Measurements from ENCODE around the gene KRTAP10-11.
"Not testable (repeated sequence)": the region's sequence is repeated elsewhere in the genome, so short reads cannot be mapped to it uniquely, and the experiment has no call there.

KRTAP10-11 gene

DNA sequence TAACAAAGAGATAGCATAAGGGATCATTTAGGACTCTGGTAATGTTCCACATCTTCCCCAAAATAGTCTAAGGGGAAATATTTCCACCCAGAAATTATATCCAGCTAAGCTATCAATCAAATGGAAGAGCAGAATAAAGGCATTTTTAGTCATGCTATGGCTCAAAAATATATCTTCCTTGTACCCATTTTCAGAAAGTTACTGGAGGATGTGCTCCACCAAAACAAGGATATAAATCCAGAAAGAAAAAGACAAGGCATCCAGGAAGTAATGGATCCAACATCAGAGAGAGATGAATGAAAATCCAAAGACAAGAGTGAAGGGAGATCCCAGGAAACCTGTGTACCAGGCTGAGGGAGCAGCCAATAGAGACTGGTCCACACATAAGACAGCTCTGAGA lies 37.0 kb upstream of the KRTAP10-11 start:
- H3K9me3 ChIP-seq (ENCODE audit: control insufficient read depth, low read length): no peaks in the 10 kb centered on the region
- no peak overlapping the region for H3K4me3 ChIP-seq (ENCODE audit: low read length)
- no peaks in the 10 kb centered on the region for H3K4me1 ChIP-seq (ENCODE audit: control insufficient read depth, insufficient read depth, low read length)
- no peaks in the 10 kb centered on the region for H3K36me3 ChIP-seq (ENCODE audit: control insufficient read depth, insufficient read depth, low read length)
- H3K9ac ChIP-seq (ENCODE audit: low read length): no peak overlapping the region
- H3K27me3 ChIP-seq (ENCODE audit: control insufficient read depth, insufficient read depth, low read length): no peaks in the 10 kb centered on the region

DNA sequence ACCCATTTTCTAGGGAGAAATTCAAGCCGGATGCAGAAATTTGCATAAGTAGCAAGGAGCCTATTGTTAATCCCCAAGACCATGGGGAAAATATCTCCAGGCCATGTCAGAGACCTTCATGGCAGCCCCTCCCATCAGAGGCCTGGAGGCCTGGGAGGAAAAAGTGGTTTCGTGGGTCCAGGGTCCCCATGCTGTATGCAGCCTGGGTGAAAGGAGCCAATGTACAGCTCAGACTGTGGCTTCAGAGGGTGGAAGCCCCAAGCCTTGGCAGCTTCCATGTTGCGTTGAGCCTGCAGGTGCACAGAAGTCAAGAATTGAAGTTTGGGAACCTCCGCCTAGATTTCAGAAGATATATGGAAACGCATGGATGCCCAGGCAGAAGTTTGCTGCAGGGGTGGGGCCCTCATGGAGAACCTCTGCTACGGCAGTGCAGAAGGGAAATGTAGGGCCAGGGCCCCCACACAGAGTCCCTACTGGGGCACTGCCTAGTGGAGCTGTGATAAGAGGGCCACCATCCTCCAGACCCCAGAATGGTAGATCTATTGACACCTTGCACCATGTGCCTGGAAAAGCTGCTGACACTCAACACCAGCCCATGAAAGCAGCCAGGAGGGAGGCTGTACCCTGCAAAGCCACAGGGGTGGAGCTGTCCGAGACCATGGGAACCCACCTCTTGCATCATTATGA lies 35.9 kb upstream of the KRTAP10-11 start:
- H3K9ac ChIP-seq (ENCODE audit: low read length); H3K9me3 ChIP-seq (ENCODE audit: control insufficient read depth, low read length); H3K4me1 ChIP-seq (ENCODE audit: control insufficient read depth, insufficient read depth, low read length); H3K36me3 ChIP-seq (ENCODE audit: control insufficient read depth, insufficient read depth, low read length); H3K4me3 ChIP-seq (ENCODE audit: low read length); H3K27me3 ChIP-seq (ENCODE audit: control insufficient read depth, insufficient read depth, low read length): not testable (repeated sequence)

DNA sequence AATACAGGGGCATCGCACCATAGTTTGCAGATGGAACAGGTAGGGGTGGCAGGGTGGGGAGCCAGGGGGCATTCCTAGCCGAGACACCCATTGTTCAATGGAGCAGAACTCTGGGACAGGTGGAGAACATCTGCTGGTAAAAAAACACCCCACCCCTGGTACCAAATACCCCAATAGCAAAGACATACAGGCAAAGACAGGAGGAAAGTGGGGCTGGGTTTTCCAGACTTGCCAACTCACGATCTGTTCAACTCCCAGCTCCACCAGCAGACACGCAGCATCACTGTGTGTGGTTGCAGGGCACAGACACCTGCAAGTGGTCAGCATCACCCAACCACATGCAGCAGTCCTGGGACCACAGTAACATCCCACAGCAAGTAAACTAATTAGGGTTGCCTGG lies 34.7 kb upstream of the KRTAP10-11 start:
- H3K9me3 ChIP-seq (ENCODE audit: control insufficient read depth, low read length): no peaks in the 10 kb centered on the region
- no peak overlapping the region for H3K9ac ChIP-seq (ENCODE audit: low read length)
- no peaks in the 10 kb centered on the region for H3K27me3 ChIP-seq (ENCODE audit: control insufficient read depth, insufficient read depth, low read length)

DNA sequence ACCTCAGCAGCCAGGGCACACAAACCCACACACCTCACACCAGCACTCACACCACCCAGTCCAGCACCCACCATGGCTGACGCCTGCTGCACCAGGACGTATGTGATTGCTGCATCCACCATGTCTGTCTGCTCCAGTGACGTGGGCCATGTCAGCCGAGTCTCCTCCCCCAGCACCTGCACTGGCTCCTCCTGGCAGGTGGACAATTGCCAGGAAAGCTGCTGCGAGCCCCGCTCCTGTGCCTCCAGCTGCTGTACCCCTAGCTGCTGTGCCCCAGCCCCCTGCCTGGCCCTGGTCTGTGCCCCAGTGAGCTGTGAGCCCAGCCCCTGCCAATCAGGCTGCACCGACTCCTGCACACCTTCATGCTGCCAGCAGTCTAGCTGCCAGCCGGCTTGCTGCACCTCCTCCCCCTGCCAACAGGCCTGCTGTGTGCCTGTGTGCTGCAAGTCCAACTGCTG lies 34.2 kb upstream of the KRTAP10-11 start, which contains the start of gene KRTAP10-8:
TSS of gene KRTAP10-8 (plus strand) at position 51 of the 458 bp plus-strand sequence. CDS start at position 73, 22 bp downstream.
- H3K9me3 ChIP-seq (ENCODE audit: control insufficient read depth, low read length): no peaks in the 10 kb centered on the region

More for the DNA sequence above, 34.7 kb upstream of the KRTAP10-11 start:
- Histone ChIP-seq H3K4me3 (ENCODE audit: low read length) (no peak overlapping the region), H3K4me1 (ENCODE audit: control insufficient read depth, insufficient read depth, low read length) (no peaks in the 10 kb centered on the region), H3K36me3 (ENCODE audit: control insufficient read depth, insufficient read depth, low read length) (no peaks in the 10 kb centered on the region)

GRCh38 chr21:44612669-44613229 lies 33.5 kb upstream of the KRTAP10-11 start:
- H3K36me3 ChIP-seq (ENCODE audit: control insufficient read depth, insufficient read depth, low read length): no peaks in the 10 kb centered on the region
- H3K9ac ChIP-seq (ENCODE audit: low read length): no peak overlapping the region
- no peaks in the 10 kb centered on the region for H3K27me3 ChIP-seq (ENCODE audit: control insufficient read depth, insufficient read depth, low read length)
- H3K4me3 ChIP-seq (ENCODE audit: low read length): no peak overlapping the region
- H3K4me1 ChIP-seq (ENCODE audit: control insufficient read depth, insufficient read depth, low read length): no peaks in the 10 kb centered on the region
- no peaks in the 10 kb centered on the region for H3K9me3 ChIP-seq (ENCODE audit: control insufficient read depth, low read length)

More for the DNA sequence above, 34.2 kb upstream of the KRTAP10-11 start, which contains the start of gene KRTAP10-8:
- Histone ChIP-seq H3K4me1 (ENCODE audit: control insufficient read depth, insufficient read depth, low read length) (no peaks in the 10 kb centered on the region), H3K4me3 (ENCODE audit: low read length) (no peak within 1 kb of the TSS), H3K9ac (ENCODE audit: low read length) (no peak within 1 kb of the TSS), H3K36me3 (ENCODE audit: control insufficient read depth, insufficient read depth, low read length) (no peaks in the 10 kb centered on the region), H3K27me3 (ENCODE audit: control insufficient read depth, insufficient read depth, low read length) (no peaks in the 10 kb centered on the region)

DNA sequence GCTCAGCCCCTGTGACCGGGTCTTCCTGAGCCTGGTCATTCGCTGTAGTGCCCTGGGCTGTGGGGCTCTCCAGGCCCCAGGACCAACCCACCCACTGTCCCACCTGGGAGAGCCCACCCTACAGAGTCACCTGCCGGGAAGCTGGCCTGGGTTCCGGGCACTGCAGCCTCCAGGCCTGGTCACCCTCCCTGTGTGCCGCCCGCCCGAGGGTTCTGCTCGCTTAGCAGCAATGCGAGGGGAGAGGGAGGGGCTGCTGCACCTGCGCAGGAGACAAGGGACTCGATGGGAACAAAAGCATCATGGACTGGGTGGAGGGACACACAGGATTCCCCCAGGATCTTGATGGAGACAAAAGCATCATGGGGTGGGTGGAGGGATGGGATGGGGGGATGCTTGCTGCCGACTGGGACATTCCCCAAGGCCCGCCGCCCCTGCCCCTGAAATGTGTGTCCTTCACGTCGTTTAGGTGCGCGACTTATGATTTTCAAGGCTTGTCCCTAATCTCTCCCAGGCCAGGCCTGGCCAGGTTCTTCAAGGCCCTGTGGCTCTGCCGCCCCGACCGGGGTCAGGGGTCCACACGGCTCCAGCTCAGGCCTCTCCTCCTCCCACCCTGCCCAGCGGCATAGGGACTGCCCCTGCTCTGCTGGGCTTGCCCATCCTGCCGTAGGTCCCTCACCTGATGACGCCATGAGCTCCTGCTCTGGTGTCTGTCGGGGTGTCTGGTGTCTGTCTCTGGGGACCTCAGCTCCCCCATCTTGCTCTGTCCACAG lies 32.6 kb upstream of the KRTAP10-11 start:
- Histone ChIP-seq H3K27me3 (ENCODE audit: control insufficient read depth, insufficient read depth, low read length) (no peaks in the 10 kb centered on the region), H3K36me3 (ENCODE audit: control insufficient read depth, insufficient read depth, low read length) (no peaks in the 10 kb centered on the region), H3K4me1 (ENCODE audit: control insufficient read depth, insufficient read depth, low read length) (no peaks in the 10 kb centered on the region), H3K9me3 (ENCODE audit: control insufficient read depth, low read length) (no peaks in the 10 kb centered on the region), H3K9ac (ENCODE audit: low read length) (no peak overlapping the region), H3K4me3 (ENCODE audit: low read length) (no peak overlapping the region)

GRCh38 chr21:44614161-44614631 lies 32.0 kb upstream of the KRTAP10-11 start:
- Histone ChIP-seq H3K9ac (ENCODE audit: low read length) (no peak overlapping the region), H3K9me3 (ENCODE audit: control insufficient read depth, low read length) (no peaks in the 10 kb centered on the region), H3K27me3 (ENCODE audit: control insufficient read depth, insufficient read depth, low read length) (no peaks in the 10 kb centered on the region), H3K4me3 (ENCODE audit: low read length) (no peak overlapping the region), H3K4me1 (ENCODE audit: control insufficient read depth, insufficient read depth, low read length) (no peaks in the 10 kb centered on the region), H3K36me3 (ENCODE audit: control insufficient read depth, insufficient read depth, low read length) (no peaks in the 10 kb centered on the region)

DNA sequence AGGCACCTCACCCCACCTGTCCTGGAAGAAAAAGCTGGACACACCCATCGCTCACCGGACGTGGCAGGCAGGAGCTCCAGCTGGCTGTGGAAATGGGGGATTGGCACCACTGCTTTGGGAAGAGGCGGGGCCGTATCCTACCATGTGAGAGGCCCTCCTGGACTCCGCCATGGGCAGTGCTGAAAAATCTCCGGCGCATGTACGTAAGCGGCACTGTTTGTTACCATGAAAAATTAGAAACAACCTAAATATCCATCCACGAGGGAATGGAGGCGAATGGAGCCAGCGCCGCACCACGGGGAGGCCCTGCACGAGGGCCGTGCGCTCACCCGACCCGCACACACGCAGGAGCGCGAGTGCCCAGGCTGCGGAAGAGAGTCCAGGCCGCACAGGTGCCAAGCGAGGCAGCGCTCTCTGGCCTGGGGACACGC lies 31.2 kb upstream of the KRTAP10-11 start:
- Histone ChIP-seq H3K36me3 (ENCODE audit: control insufficient read depth, insufficient read depth, low read length) (no peaks in the 10 kb centered on the region), H3K4me3 (ENCODE audit: low read length) (no peak overlapping the region), H3K9me3 (ENCODE audit: control insufficient read depth, low read length) (no peaks in the 10 kb centered on the region), H3K9ac (ENCODE audit: low read length) (no peak overlapping the region), H3K4me1 (ENCODE audit: control insufficient read depth, insufficient read depth, low read length) (no peaks in the 10 kb centered on the region), H3K27me3 (ENCODE audit: control insufficient read depth, insufficient read depth, low read length) (no peaks in the 10 kb centered on the region)

DNA sequence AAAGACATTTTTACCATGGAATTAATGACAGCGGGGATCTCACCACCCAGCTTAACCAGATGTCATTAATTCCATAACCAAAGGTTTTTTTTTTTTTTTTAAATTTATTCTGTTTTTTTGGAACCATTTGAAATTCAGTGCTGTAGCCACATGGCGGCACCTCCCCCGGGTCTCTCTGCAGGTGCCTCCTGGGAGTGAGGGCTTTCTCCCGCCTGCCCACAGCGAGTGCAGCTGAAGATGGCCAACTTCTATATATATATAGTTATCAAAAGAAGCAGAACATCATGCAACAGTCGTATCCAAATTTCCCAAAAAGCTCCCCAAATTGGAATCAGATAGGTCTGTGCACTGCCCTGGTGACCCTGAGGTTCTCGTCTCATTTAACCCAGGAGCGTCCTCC lies 30.7 kb upstream of the KRTAP10-11 start:
- H3K4me3 ChIP-seq (ENCODE audit: low read length): no peak overlapping the region
- H3K27me3 ChIP-seq (ENCODE audit: control insufficient read depth, insufficient read depth, low read length): no peaks in the 10 kb centered on the region
- no peak overlapping the region for H3K9ac ChIP-seq (ENCODE audit: low read length)
- H3K36me3 ChIP-seq (ENCODE audit: control insufficient read depth, insufficient read depth, low read length): no peaks in the 10 kb centered on the region
- no peaks in the 10 kb centered on the region for H3K9me3 ChIP-seq (ENCODE audit: control insufficient read depth, low read length)
- H3K4me1 ChIP-seq (ENCODE audit: control insufficient read depth, insufficient read depth, low read length): no peaks in the 10 kb centered on the region

DNA sequence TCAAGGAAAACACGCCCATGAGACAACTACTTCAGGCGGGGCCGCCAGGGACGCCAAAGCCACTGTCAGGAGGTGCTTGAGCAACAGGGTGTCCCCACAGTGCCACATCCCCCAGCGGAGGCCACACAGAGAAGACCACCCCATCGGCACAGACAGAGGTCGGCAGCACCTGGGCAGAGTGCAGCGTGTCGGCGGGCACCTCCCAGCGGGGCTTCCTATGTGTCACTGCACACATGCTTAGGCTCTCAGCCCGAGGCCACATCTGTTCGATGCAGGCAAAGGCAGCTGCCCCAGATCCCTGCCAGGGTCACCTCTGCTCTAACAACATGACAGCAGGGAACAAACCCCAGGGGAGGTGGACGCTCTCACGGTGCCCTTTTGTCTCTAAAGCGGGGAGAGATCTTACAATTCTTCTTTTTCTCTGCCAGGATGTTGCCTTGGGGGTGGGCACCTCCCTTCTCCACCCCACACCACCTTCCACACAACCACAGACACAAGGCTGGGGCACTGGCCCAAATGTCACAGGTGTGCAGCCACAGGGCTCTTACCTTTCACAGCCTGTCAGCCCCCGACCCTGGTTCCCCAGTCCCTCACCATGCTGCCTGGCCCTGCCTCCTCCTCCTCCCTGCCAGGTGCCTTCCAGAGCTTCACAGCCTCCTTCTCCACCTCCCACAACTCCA lies 30.2 kb upstream of the KRTAP10-11 start:
- H3K27me3 ChIP-seq (ENCODE audit: control insufficient read depth, insufficient read depth, low read length): no peaks in the 10 kb centered on the region
- no peak overlapping the region for H3K4me3 ChIP-seq (ENCODE audit: low read length)
- H3K9me3 ChIP-seq (ENCODE audit: control insufficient read depth, low read length): no peaks in the 10 kb centered on the region
- H3K36me3 ChIP-seq (ENCODE audit: control insufficient read depth, insufficient read depth, low read length): no peaks in the 10 kb centered on the region
- H3K9ac ChIP-seq (ENCODE audit: low read length): no peak overlapping the region
- no peaks in the 10 kb centered on the region for H3K4me1 ChIP-seq (ENCODE audit: control insufficient read depth, insufficient read depth, low read length)

GRCh38 chr21:44616591-44616926 lies 29.7 kb upstream of the KRTAP10-11 start:
- Histone ChIP-seq H3K36me3 (ENCODE audit: control insufficient read depth, insufficient read depth, low read length) (no peaks in the 10 kb centered on the region), H3K27me3 (ENCODE audit: control insufficient read depth, insufficient read depth, low read length) (no peaks in the 10 kb centered on the region), H3K4me1 (ENCODE audit: control insufficient read depth, insufficient read depth, low read length) (no peaks in the 10 kb centered on the region), H3K4me3 (ENCODE audit: low read length) (no peak overlapping the region), H3K9ac (ENCODE audit: low read length) (no peak overlapping the region), H3K9me3 (ENCODE audit: control insufficient read depth, low read length) (no peaks in the 10 kb centered on the region)

All from mucosa of stomach (tissue), 1 donor.